ENCODE measurements around the gene KCNQ5. TPM values are rescaled to one million over a fixed set of nuclear protein-coding genes. Genes with fewer than 3 reads are reported as not detected.

The KCNQ5 gene
- total RNA-seq, 1 experiment from 2014 or later: 9.4 TPM

GRCh38 chr6:73051147-73051546, 429.3 kb downstream of the KCNQ5 start:
- ChIA-PET POLR2A (no interaction called here), CTCF (no interaction called here)
- DNase-seq (ENCODE audit: low read depth, low spot score) (no peak), ATAC-seq (no peak)
- H3K4me1 ChIP-seq (ENCODE audit: control insufficient read depth, insufficient read depth, low read length): no peaks in the 10 kb centered on the region
- no peak overlapping the region for H3K27ac ChIP-seq (ENCODE audit: low read length)
- no peaks in the 10 kb centered on the region for H3K9me3 ChIP-seq (ENCODE audit: control insufficient read depth, insufficient read depth, low read depth, low read length)
- intact Hi-C loops (cut with micrococcal nuclease; ENCODE audit: unreplicated experiment): no loop called here
- no peak overlapping the region for H3K4me3 ChIP-seq (ENCODE audit: low read depth in 2 of 2, low read length in 2 of 2)
- no TSS peak for BruUV-seq (replicated peaks)
- H3K36me3 ChIP-seq (ENCODE audit: control insufficient read depth, insufficient read depth, low read length): no peaks in the 10 kb centered on the region
- no peaks in the 10 kb centered on the region for H3K27me3 ChIP-seq (ENCODE audit: control insufficient read depth, insufficient read depth, low read length)
- TF ChIP-seq SIN3A (IDR thresholded peaks at IDR 0.05; ENCODE audit: borderline replicate concordance, insufficient read depth, low read depth, low read length) (no peak), CTCF (IDR thresholded peaks at IDR 0.05) (no peak), TCF7L2 (IDR thresholded peaks at IDR 0.05; ENCODE audit: low read depth, low read length) (no peak), REST (IDR thresholded peaks at IDR 0.05; ENCODE audit: insufficient read depth in 1 of 2, low read depth in 2 of 2, low read length in 1 of 2) (no peak), POLR2AphosphoS5 (IDR thresholded peaks at IDR 0.05; ENCODE audit: low read depth, low read length) (no peak)
- in situ Hi-C loops (cut with HindIII; ENCODE audit: low pct_unique_long_range_greater_than_20kb, low sequenced_read_pairs): no loop called here

GRCh38 chr6:73054958-73055357, 433.1 kb downstream of the KCNQ5 start:
- CTCF ChIA-PET: no interaction called here
- no TSS peak for BruUV-seq (replicated peaks)
- no peak overlapping the region for H3K27ac ChIP-seq (ENCODE audit: low read length)
- DNase-seq (ENCODE audit: low read depth, low spot score) (no peak), ATAC-seq (no peak)
- no peaks in the 10 kb centered on the region for H3K9me3 ChIP-seq (ENCODE audit: control insufficient read depth, insufficient read depth, low read depth, low read length)
- no peaks in the 10 kb centered on the region for H3K4me1 ChIP-seq (ENCODE audit: control insufficient read depth, insufficient read depth, low read length)
- intact Hi-C loops (cut with micrococcal nuclease; ENCODE audit: unreplicated experiment) (no loop called here), in situ Hi-C loops (cut with HindIII; ENCODE audit: low pct_unique_long_range_greater_than_20kb, low sequenced_read_pairs) (no loop called here)
- H3K4me3 ChIP-seq (ENCODE audit: low read depth in 2 of 2, low read length in 2 of 2): no peak overlapping the region
- TF ChIP-seq REST (IDR thresholded peaks at IDR 0.05; ENCODE audit: insufficient read depth in 1 of 2, low read depth in 2 of 2, low read length in 1 of 2) (no peak), TCF7L2 (IDR thresholded peaks at IDR 0.05; ENCODE audit: low read depth, low read length) (no peak), POLR2AphosphoS5 (IDR thresholded peaks at IDR 0.05; ENCODE audit: low read depth, low read length) (no peak), CTCF (IDR thresholded peaks at IDR 0.05) (no peak), SIN3A (IDR thresholded peaks at IDR 0.05; ENCODE audit: borderline replicate concordance, insufficient read depth, low read depth, low read length) (no peak)
- POLR2A ChIA-PET: no interaction called here
- no peaks in the 10 kb centered on the region for H3K27me3 ChIP-seq (ENCODE audit: control insufficient read depth, insufficient read depth, low read length)
- no peaks in the 10 kb centered on the region for H3K36me3 ChIP-seq (ENCODE audit: control insufficient read depth, insufficient read depth, low read length)

All from Panc1 (cell line).